ENCODE measurements around the gene MAGI1.

The MAGI1 gene

GRCh38 chr3:65811892-65812291 lies 226.8 kb downstream of the MAGI1 start:
- H3K27me3 ChIP-seq (ENCODE audit: low read length): no peaks in the 10 kb centered on the region
- no peak overlapping the region for H3K4me2 ChIP-seq (ENCODE audit: low read depth, low read length, poor library complexity, severe bottlenecking)
- no peaks in the 10 kb centered on the region for H3F3A ChIP-seq (ENCODE audit: insufficient read depth)
- no peaks in the 10 kb centered on the region for H3K36me3 ChIP-seq (ENCODE audit: low read length)
- no peaks in the 10 kb centered on the region for H3K79me2 ChIP-seq (ENCODE audit: insufficient read depth, low read length)
- H4K20me1 ChIP-seq (ENCODE audit: low read depth, low read length): no peaks in the 10 kb centered on the region
- H3K9me2 ChIP-seq (replicated peaks; ENCODE audit: insufficient read depth, low read length): no peaks in the 10 kb centered on the region
- no peak for TF ChIP-seq EZH2phosphoT487 (conservative IDR thresholded peaks at IDR 0.05; ENCODE audit: low read length)
- no peak for TF ChIP-seq CTCF (IDR thresholded peaks at IDR 0.05; ENCODE audit: insufficient read depth, low read length, poor library complexity, severe bottlenecking)
- no peak overlapping the region for H3K9ac ChIP-seq (ENCODE audit: low read length)
- no peak overlapping the region for H2AFZ ChIP-seq (ENCODE audit: low read depth, low read length, severe bottlenecking)
- no peak overlapping the region for H3K4me3 ChIP-seq (ENCODE audit: insufficient read depth, low read length, poor library complexity, severe bottlenecking)
- no peak overlapping the region for H3K27ac ChIP-seq (ENCODE audit: low read depth, low read length)
- no peaks in the 10 kb centered on the region for H3K9me3 ChIP-seq (ENCODE audit: insufficient read depth, low read length)

GRCh38 chr3:65811086-65811761 lies 227.5 kb downstream of the MAGI1 start:
- H3F3A ChIP-seq (ENCODE audit: insufficient read depth): no peaks in the 10 kb centered on the region
- no peak overlapping the region for H3K4me2 ChIP-seq (ENCODE audit: low read depth, low read length, poor library complexity, severe bottlenecking)
- H3K36me3 ChIP-seq (ENCODE audit: low read length): no peaks in the 10 kb centered on the region
- H3K4me3 ChIP-seq (ENCODE audit: insufficient read depth, low read length, poor library complexity, severe bottlenecking): no peak overlapping the region
- no peaks in the 10 kb centered on the region for H4K20me1 ChIP-seq (ENCODE audit: low read depth, low read length)
- H3K9ac ChIP-seq (ENCODE audit: low read length): no peak overlapping the region
- TF ChIP-seq EZH2phosphoT487 (conservative IDR thresholded peaks at IDR 0.05; ENCODE audit: low read length): no peak
- no peak for TF ChIP-seq CTCF (IDR thresholded peaks at IDR 0.05; ENCODE audit: insufficient read depth, low read length, poor library complexity, severe bottlenecking)
- H3K9me2 ChIP-seq (replicated peaks; ENCODE audit: insufficient read depth, low read length): no peaks in the 10 kb centered on the region
- H3K27me3 ChIP-seq (ENCODE audit: low read length): no peaks in the 10 kb centered on the region
- no peak overlapping the region for H3K27ac ChIP-seq (ENCODE audit: low read depth, low read length)
- H3K79me2 ChIP-seq (ENCODE audit: insufficient read depth, low read length): no peaks in the 10 kb centered on the region
- H3K9me3 ChIP-seq (ENCODE audit: insufficient read depth, low read length): no peaks in the 10 kb centered on the region
- no peak overlapping the region for H2AFZ ChIP-seq (ENCODE audit: low read depth, low read length, severe bottlenecking)

GRCh38 chr3:65810302-65810701 lies 228.4 kb downstream of the MAGI1 start:
- Histone ChIP-seq H3K79me2 (ENCODE audit: insufficient read depth, low read length) (no peaks in the 10 kb centered on the region), H3K4me3 (ENCODE audit: insufficient read depth, low read length, poor library complexity, severe bottlenecking) (no peak overlapping the region), H3K27ac (ENCODE audit: low read depth, low read length) (no peak overlapping the region), H3F3A (ENCODE audit: insufficient read depth) (no peaks in the 10 kb centered on the region), H3K9ac (ENCODE audit: low read length) (no peak overlapping the region), H3K9me2 (replicated peaks; ENCODE audit: insufficient read depth, low read length) (no peaks in the 10 kb centered on the region), H3K4me2 (ENCODE audit: low read depth, low read length, poor library complexity, severe bottlenecking) (no peak overlapping the region), H3K27me3 (ENCODE audit: low read length) (no peaks in the 10 kb centered on the region), H3K36me3 (ENCODE audit: low read length) (no peaks in the 10 kb centered on the region), H2AFZ (ENCODE audit: low read depth, low read length, severe bottlenecking) (no peak overlapping the region), H3K9me3 (ENCODE audit: insufficient read depth, low read length) (no peaks in the 10 kb centered on the region), H4K20me1 (ENCODE audit: low read depth, low read length) (no peaks in the 10 kb centered on the region)
- TF ChIP-seq EZH2phosphoT487 (conservative IDR thresholded peaks at IDR 0.05; ENCODE audit: low read length): no peak
- TF ChIP-seq CTCF (IDR thresholded peaks at IDR 0.05; ENCODE audit: insufficient read depth, low read length, poor library complexity, severe bottlenecking): no peak
